Hematopoietic multipotent progenitor cell (in vitro differentiated cells): ENCODE data around the gene MAP3K20. TPM values are rescaled to one million over a fixed set of nuclear protein-coding genes. Genes with fewer than 3 reads are reported as not detected.
A peak's percentile ranks its signal among the peaks of the same experiment; 100 is the strongest.
"Not testable (repeated sequence)": the region's sequence is repeated elsewhere in the genome, so short reads cannot be mapped to it uniquely, and the experiment has no call there.

ENCODE experiments used
- DNase-seq, 3 donors: peaks; one replicate each; pipeline ENCODE4 v3.0.0-alpha.2; 2011 to 2015; ENCODE audit warnings: low read depth in 2 of 3, low spot score in 2 of 3
- total RNA-seq: library from RNA; depleted of rRNA; stranded (reverse); fragments of >200 nt; gene quantifications from one replicate; pipeline ENCODE4 v1.2.3, GENCODE V29; 2012

MAP3K20 gene
- total RNA-seq, 1 donor = 10.2 TPM

- DNase-seq = no peak
These were observed 116.0 kb downstream of the MAP3K20 start for GRCh38 chr2:173191601-173192000.

GRCh38 chr2:173192071-173192470, 116.4 kb downstream of the MAP3K20 start:
- DNase-seq = no peak

DNA sequence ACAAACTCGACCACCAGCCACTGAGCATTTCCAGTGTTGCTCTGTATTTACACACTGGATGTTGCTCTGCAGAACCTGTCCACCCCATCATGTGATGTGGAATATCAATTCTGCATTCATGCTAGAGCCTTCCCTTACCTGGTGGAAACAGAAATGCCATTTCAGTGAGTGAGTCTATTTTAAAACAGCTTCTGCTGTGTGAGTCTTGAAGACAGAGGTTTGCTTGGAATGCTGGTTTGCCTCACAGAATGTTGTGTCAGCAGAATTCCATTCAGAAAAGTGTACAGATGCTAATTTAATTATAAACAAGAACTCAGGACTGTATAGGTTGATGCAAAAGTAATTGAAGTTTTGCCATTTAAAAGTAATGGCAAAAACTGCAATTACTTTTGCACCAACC, 118.3 kb downstream of the MAP3K20 start:
- DNase-seq = no peak

DNA sequence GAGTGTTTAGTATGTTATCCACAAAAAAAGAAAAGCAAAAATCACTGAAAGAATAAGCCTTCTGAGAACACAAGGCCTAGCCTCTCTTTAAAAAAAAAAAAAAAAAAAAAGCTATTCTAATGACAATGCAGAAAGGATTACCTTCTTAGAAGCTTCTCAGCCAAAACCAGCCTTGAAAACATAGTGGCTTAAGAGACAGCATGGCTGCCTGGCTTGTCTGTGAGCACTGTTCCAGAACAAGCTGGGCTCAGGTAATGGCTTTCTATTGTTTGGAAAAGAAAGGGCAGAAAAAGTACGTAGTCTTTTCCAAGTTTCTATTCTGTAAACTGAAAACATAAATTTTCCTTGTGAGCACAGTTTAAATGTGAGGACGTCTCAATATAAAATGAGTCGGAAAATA, 119.5 kb downstream of the MAP3K20 start:
- DNase-seq = no peak

- no peak for DNase-seq
These were observed 120.4 kb downstream of the MAP3K20 start for GRCh38 chr2:173196080-173196479.

DNA sequence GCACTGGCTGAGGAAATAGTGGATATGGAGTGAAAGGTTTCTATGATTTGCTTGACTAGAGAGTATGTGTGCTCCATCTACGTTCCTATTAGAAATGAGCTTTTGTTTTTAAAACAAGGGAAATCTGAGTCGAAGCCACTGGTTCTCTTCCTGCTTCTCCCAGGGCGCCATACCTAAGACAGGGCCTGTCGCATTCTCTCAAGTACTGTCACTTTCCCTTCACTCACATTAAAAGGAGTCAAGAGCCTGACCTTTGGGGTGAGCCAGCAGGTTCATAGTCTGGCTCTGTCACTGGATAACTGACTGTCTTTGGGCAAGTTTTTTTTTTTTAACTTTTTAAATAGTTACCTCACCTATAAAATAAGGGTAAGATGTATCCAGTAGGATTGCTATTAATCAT, 121.0 kb downstream of the MAP3K20 start:
- no peak for DNase-seq

- DNase-seq = no peak
These were observed 122.7 kb downstream of the MAP3K20 start for GRCh38 chr2:173198327-173198726.

DNA sequence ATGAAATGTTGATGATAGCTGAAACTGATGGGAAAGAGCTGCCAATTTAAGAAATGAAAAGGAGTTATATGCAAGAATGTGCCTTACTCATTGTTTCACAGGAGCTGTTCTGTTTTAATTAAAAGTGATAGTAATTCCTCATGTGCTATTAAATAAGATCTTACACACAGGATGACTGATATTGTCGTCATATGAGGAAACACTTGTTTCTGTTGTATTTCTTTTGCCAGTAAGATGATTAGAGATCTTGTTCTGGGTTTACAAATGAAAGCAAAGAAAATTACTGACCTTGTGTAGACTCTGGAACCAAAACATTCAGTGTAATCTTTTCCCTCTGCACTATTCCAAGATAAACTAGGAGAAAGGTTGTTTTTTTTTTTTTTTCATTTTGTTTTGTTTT, 123.6 kb downstream of the MAP3K20 start:
- no peak for DNase-seq

- no peak for DNase-seq
These were observed 126.9 kb downstream of the MAP3K20 start for GRCh38 chr2:173202570-173202969.

GRCh38 chr2:173204316-173204715, 128.7 kb downstream of the MAP3K20 start:
- DNase-seq = no peak

GRCh38 chr2:173205375-173205774, 129.7 kb downstream of the MAP3K20 start:
- DNase-seq = no peak

- DNase-seq = not testable (repeated sequence)
These were observed 131.5 kb downstream of the MAP3K20 start for GRCh38 chr2:173207124-173207523.

- peak; percentile 11 to 81 (median 70) for DNase-seq
These were observed 134.9 kb downstream of the MAP3K20 start for GRCh38 chr2:173210270-173211196.

- no peak for DNase-seq
These were observed 137.5 kb downstream of the MAP3K20 start for GRCh38 chr2:173213181-173213580.

GRCh38 chr2:173214213-173214612, 138.6 kb downstream of the MAP3K20 start:
- no peak for DNase-seq

GRCh38 chr2:173215316-173215715, 139.7 kb downstream of the MAP3K20 start:
- DNase-seq = no peak

- DNase-seq = no peak
These were observed 140.4 kb downstream of the MAP3K20 start for GRCh38 chr2:173216051-173216450.

DNA sequence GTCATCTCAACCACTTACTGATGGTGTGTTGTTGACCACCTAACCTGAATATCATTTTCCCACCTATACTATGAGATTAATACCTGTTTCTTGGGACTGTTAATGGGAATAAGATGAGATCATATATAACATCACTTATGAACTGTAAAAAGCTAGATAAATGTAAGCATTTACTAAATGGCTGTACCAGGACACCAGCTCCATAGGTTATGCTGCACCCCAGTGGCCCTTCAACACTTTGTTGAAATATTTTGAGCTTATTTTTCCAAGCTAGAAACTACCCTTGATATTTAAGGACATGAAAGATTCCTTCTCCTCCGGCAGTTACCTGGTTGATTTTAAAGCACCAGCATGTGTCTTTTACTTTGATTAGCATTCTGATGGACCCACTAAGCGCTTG, 141.0 kb downstream of the MAP3K20 start:
- no peak for DNase-seq

GRCh38 chr2:173217116-173217840, 141.6 kb downstream of the MAP3K20 start:
- DNase-seq = no peak

GRCh38 chr2:173218326-173219056, 142.8 kb downstream of the MAP3K20 start:
- no peak for DNase-seq

GRCh38 chr2:173221132-173221695, 145.6 kb downstream of the MAP3K20 start:
- DNase-seq = no peak
